Esophagus muscularis mucosa (tissue), 4 donors: ENCODE data around the gene IDH3G. TPM values are rescaled to one million over a fixed set of nuclear protein-coding genes. Genes with fewer than 3 reads are reported as not detected.

ENCODE experiments used
- DNase-seq: peaks from one replicate; pipeline ENCODE4 v3.0.0-alpha.2; 2017; ENCODE audit errors: extremely low spot score
- H3K27ac ChIP-seq, 4 donors: fragments of 200-600 bp; sonication (generic); replicated peaks in 1 of 4; 1 replicate in 3 of 4; 2 replicates in 1 of 4; pipeline ENCODE4 v1.5.1; 2016 to 2019; ENCODE audit warnings: mild to moderate bottlenecking in 1 of 4
- H3K27me3 ChIP-seq, 4 donors: fragments of 200-600 bp; sonication (generic); one replicate each; pipeline versions ENCODE4 v1.5.1 to v1.6.0; 2016 to 2019
- H3K36me3 ChIP-seq, 4 donors: fragments of 200-600 bp; sonication (generic); one replicate each; pipeline ENCODE4 v1.5.1; 2016 to 2019
- H3K4me1 ChIP-seq, 4 donors: fragments of 200-600 bp; sonication (generic); one replicate each; pipeline ENCODE4 v1.5.1; 2016 to 2019
- H3K4me3 ChIP-seq, 4 donors: fragments of 200-600 bp; sonication (generic); 1 replicate in 2 of 4; 2 replicates in 2 of 4; pipeline ENCODE4 v1.5.1; 2016 to 2019; ENCODE audit warnings: mild to moderate bottlenecking in 4 of 4, moderate library complexity in 1 of 4
- H3K9me3 ChIP-seq, 4 donors: fragments of 200-600 bp; sonication (generic); 1 replicate in 3 of 4; 2 replicates in 1 of 4; pipeline ENCODE4 v1.5.1; 2016 to 2019
- EP300 ChIP-seq: sonication (generic); formaldehyde crosslinking; IDR thresholded peaks from one replicate; pipeline ENCODE4 v1.6.1; 2017; ENCODE audit warnings: antibody characterized with exemption
- POLR2A ChIP-seq: fragments of 450-650 bp; IDR thresholded peaks from one replicate; pipeline ENCODE4 v1.6.1; 2017; ENCODE audit warnings: antibody characterized with exemption, moderate library complexity, mild to moderate bottlenecking, low read depth
- POLR2AphosphoS5 ChIP-seq, 2 donors: sonication (generic); formaldehyde crosslinking; IDR thresholded peaks; one replicate each; pipeline ENCODE4 v1.6.1; 2017; ENCODE audit warnings: antibody characterized with exemption in 2 of 2
- WGBS: methylation state at CpG from one replicate; pipeline ENCODE4 v1.1.5; 2018; 5-methylcytosine and 5-hydroxymethylcytosine counted together
- intact Hi-C: fragments of 100-400 bp; cut with DNase I; formaldehyde crosslinking; loops from one replicate; pipeline ENCODE4 v1.15.1; 2023
- total RNA-seq, 4 donors: library from RNA; depleted of rRNA; stranded (reverse); fragments of >200 nt; gene quantifications; one replicate each; pipeline versions ENCODE4 v1.1.0 to v1.2.1, GENCODE V29; 2016
- TF ChIP-seq, protein P1 (sequence below), 3 experiments: fragments of 200-600 bp in 2 of 3; fragments of 450-650 bp in 1 of 3; sonication (generic) in 2 of 3; IDR thresholded peaks; one replicate each; pipeline ENCODE4 v1.5.1; 2017 to 2019; ENCODE audit warnings: antibody characterized with exemption in 3 of 3, mild to moderate bottlenecking in 2 of 3, moderate library complexity in 1 of 3

Gene IDH3G
- total RNA-seq, 4 donors from 2014 or later, result 52.3 to 76.3 (median 70.3) TPM

DNA sequence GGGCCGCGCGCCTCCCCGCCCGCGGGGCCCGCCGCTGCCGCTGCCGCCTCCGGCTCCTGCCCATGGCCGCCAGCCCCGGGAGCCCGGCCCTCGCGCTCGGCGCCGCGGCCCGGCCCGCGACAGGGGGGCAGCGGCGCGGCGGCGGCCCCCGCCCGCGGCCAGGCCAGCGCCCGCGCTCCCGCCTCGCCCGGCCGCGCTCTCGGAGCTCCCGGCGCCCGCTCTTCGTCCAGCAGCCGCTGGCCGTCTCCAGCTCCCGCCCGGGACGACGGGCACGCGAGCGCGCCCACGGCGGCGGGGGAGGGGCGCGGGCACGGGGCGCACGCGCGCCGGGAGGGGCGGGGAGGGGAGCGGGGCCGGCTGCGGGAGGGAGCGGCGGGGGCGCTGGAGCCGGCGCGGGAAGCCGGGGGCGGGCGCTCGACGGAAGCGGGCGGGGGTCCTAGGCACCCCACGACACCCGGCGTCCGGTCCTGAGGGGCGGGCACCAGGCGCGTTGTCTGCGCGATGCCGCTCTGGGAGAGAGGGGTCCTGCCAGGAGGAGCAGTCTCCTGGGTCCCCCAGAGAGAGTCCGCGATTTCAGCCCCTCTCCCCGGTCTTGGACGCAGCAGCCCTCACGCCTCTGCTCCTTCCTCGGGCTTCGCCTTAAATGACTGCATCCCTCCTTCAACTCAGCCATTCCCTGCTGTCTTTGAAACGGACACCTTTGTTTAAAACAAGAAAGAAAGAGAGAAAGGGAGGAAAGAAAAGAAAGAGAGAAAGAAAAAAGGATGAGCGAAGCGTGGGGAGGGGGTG is 36.7 kb upstream of the IDH3G start:
- no peak for DNase-seq
- peaks cover 0 to 5% (median 0%) of the 10 kb centered on the region in 4 donors for H3K27me3 ChIP-seq
- peak overlapping the region; percentile 55 to 67 (median 60) for H3K4me3 ChIP-seq
- 18% methylated on average over 52 of the region's 102 CpGs for WGBS
- H3K36me3 ChIP-seq, result no peaks in the 10 kb centered on the region
- no peak for TF ChIP-seq EP300
- TF ChIP-seq POLR2A, result no peak
- no peak for TF ChIP-seq POLR2AphosphoS5 (IDR thresholded peaks at IDR 0.05)
- TF ChIP-seq, protein P1, sequence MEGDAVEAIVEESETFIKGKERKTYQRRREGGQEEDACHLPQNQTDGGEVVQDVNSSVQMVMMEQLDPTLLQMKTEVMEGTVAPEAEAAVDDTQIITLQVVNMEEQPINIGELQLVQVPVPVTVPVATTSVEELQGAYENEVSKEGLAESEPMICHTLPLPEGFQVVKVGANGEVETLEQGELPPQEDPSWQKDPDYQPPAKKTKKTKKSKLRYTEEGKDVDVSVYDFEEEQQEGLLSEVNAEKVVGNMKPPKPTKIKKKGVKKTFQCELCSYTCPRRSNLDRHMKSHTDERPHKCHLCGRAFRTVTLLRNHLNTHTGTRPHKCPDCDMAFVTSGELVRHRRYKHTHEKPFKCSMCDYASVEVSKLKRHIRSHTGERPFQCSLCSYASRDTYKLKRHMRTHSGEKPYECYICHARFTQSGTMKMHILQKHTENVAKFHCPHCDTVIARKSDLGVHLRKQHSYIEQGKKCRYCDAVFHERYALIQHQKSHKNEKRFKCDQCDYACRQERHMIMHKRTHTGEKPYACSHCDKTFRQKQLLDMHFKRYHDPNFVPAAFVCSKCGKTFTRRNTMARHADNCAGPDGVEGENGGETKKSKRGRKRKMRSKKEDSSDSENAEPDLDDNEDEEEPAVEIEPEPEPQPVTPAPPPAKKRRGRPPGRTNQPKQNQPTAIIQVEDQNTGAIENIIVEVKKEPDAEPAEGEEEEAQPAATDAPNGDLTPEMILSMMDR (IDR thresholded peaks at IDR 0.05), result no peak
- peaks cover 10 to 33% (median 25%) of the 10 kb centered on the region in 4 donors for H3K4me1 ChIP-seq
- intact Hi-C loops, result no loop called here
- H3K9me3 ChIP-seq, result no peaks in the 10 kb centered on the region
- no peak overlapping the region for H3K27ac ChIP-seq

DNA sequence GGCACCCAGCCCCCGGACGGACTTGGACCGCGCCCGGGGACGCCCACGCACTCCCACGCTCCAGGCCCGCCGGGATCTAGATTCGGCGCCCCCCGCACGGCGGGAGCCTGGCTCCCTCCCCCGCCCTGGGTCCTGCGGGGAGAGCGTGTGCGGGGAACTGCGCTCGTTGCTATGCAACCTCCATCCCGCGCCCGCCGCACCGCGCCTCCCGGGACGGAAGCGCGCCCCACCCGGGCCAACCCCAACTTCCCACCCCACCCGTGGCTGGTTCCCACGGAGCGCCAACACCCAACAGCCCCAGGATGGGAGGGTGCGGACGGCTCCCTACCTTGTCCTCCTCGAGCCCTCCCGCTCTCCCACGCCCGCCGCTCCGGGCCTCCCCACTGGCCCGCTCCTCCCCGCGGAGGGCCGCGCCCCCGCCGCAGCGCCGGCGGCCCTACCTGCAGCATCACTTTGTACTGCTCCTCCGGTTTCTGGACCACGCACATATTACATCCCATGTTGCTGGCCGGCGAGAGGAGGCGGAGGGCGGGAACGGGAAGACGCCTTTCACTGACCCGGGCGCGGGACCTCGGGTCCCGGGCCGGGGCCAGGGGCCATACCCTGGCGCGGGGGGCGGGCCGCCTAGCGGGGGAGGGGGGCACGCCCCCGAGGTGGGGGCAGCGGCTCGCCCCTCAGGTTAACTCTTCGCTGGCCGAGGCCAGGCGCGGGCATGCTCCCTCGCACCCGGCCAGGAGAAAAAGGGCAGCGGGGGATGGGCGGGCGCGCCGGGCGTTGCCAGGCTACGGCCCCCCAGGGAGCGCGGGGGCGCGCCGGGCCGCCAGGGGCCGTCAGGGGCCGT is 35.8 kb upstream of the IDH3G start, which contains the start of gene PDZD4:
Gene PDZD4, minus strand, starts transcription at position 746 of the 841 bp plus-strand sequence. Its CDS starts 246 bp downstream, at position 500.
- DNase-seq, result no peak
- Histone ChIP-seq H3K9me3 (no peaks in the 10 kb centered on the region), H3K4me1 (peaks cover 10 to 33% (median 25%) of the 10 kb centered on the region in 4 donors), H3K27ac (peak within 1 kb of the TSS; percentile 68 to 75 (median 74)), H3K27me3 (peaks cover 0 to 5% (median 0%) of the 10 kb centered on the region in 4 donors), H3K4me3 (peak within 1 kb of the TSS; percentile 55 to 67 (median 60)), H3K36me3 (no peaks in the 10 kb centered on the region)
- 23% methylated on average over 31 of the region's 97 CpGs for WGBS
- intact Hi-C loops, result no loop called here
- no peak for TF ChIP-seq EP300
- TF ChIP-seq, protein P1 (IDR thresholded peaks at IDR 0.05), result no peak
- no peak for TF ChIP-seq POLR2AphosphoS5 (IDR thresholded peaks at IDR 0.05)
- no peak for TF ChIP-seq POLR2A

DNA sequence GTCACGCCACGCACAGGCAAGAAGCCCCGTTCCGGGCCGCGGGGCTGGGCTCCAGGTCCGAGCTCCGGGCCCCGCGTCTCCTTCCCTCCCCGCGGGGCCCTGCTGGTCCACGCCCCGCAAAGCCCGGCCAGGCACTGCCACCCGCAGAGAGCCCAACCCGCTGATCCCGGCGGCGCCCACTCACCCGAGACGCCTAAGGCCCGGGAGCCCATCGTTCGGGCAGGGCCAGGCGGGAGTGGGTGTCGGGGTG is 35.3 kb upstream of the IDH3G start:
- no peaks in the 10 kb centered on the region for H3K36me3 ChIP-seq
- no peak for TF ChIP-seq POLR2A
- no peak for TF ChIP-seq EP300
- TF ChIP-seq, protein P1 (IDR thresholded peaks at IDR 0.05), result no peak
- TF ChIP-seq POLR2AphosphoS5 (IDR thresholded peaks at IDR 0.05), result no peak
- peak overlapping the region; percentile 68 to 75 (median 74) for H3K27ac ChIP-seq
- no peaks in the 10 kb centered on the region for H3K9me3 ChIP-seq
- no CpG with 5 or more reads among the region's 27 CpGs for WGBS
- peaks cover 0 to 5% (median 0%) of the 10 kb centered on the region in 4 donors for H3K27me3 ChIP-seq
- H3K4me1 ChIP-seq, result peaks cover 10 to 33% (median 25%) of the 10 kb centered on the region in 4 donors
- DNase-seq, result no peak
- peak overlapping the region; percentile 55 to 67 (median 60) for H3K4me3 ChIP-seq
- intact Hi-C loops, result no loop called here

DNA sequence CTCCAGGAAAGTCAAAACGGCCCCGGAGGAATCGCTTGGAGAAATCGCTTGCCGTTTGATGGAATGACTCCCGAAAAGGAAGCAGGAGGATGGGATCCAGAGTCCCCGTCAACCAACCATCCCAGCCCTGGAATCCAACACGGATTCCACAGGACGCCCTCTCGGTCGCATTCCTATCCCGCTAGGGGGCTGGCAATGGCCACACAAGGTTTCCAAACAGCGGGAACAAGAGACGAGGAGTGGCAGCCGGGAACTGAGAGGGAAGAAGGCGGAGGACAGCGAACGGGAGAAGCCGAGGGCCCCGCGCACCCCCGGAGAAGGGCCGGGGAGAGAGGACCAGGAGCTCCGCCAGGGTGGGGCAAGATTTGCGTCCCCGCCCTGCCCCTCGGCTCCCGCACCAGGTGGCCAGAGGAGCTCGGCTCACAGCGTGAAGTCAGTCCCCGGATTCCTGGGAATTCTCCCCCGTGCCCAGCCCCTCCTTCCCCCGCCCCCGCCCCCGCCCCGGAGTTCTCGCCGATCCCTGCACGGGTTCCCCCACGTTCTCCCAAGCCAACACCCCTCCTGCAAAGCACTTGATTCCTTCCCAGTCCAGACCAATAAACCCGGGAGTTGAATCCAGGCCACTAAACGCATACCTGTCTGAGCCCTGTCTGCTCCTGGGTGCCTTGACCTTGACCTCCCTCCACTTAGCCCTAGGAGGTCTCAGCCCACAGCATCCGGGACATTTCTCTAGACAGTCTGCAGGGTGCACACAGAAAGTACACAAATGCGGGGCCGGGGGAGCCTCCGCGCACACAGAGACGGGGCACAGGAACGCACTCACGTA is 34.8 kb upstream of the IDH3G start:
- H3K27me3 ChIP-seq, result peaks cover 0 to 5% (median 0%) of the 10 kb centered on the region in 4 donors

More for the DNA sequence above, 34.8 kb upstream of the IDH3G start:
- H3K36me3 ChIP-seq, result no peaks in the 10 kb centered on the region
- peak overlapping the region; percentile 68 to 75 (median 74) for H3K27ac ChIP-seq
- peaks cover 10 to 33% (median 25%) of the 10 kb centered on the region in 4 donors for H3K4me1 ChIP-seq
- TF ChIP-seq POLR2AphosphoS5 (IDR thresholded peaks at IDR 0.05) (no peak), POLR2A (no peak), EP300 (no peak)
- TF ChIP-seq, protein P1 (IDR thresholded peaks at IDR 0.05), result no peak
- DNase-seq, result no peak
- WGBS, result 24% methylated on average over 23 of the region's 50 CpGs
- H3K9me3 ChIP-seq, result no peaks in the 10 kb centered on the region
- H3K4me3 ChIP-seq, result peak overlapping the region; percentile 55 to 67 (median 60)
- intact Hi-C loops, result no loop called here
